Ammon's horn (tissue), 1 donor: ENCODE measurements around the gene TESK2.

Experiments used
- DNase-seq: peaks from one replicate; pipeline ENCODE4 v3.0.0-alpha.2; 2016; ENCODE audit warnings: low spot score

The TESK2 gene

DNA sequence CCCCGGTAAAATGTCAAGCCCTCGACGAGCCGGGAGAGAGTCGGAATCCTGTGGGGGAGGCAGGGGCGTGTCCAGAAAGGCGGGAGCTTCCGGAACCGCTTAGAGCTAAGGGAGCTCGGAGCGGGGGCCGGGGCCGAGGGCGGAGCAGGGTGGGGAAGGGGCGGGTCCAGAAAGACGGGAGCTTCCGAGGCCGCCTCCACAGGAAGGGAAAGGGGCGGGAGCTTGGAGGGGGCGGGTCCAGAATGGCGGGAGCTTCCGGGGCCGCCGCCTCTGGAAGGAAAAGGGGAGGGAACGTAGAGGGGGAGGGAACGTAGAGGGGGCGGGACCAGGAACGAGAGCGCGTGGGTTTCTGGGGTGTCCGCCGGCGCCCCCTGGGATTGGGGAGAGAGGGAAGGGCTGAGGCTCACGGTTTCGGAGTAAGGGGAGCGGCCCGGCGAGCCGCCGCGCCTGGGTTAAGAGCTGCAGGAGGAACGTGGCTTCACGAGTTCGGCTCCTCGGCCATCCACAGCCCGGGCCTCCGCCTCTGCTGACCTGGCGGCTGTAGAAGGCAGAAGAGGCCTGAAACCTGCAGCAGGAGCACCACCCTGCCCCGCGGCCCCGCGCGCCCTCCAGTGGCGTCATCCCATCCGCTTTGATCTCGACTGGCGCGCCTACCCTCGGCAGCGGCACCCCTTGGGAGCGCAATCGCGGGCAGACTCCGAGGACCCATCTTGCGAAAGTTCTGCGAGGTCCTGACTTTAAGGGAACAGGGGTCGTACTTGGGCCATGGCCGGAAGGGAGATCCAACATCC is 187.2 kb downstream of the TESK2 start:
- DNase-seq = peak; percentile 98

DNA sequence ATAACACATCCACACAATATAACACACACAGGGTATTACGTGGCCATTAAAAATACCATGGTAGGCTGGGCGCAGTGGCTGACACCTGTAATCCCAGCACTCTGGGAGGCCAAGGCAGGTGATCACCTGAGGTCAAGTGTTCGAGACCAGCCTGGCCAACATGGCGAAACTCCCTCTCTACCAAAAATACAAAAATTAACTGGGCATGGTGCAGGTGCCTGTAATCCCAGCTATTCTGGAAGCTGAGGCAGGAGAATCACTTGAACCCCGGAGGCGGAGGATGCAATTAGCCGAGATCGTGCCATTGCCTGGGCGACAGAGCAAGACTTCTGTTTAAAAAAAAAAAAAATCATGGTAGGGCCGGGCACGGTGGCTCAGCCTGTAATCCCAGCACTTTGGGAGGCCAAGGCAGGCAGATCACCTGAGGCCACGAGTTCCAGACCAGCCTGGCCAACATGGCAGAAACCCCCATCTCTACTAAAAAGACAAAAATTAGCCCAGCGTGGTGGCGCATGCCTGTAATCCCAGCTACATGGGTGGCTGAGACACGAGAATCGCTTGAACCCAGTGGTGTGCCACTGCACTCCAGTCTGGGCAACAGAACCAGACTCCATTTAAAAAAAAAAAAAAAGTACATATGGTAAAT is 188.3 kb downstream of the TESK2 start:
- DNase-seq = no peak

DNA sequence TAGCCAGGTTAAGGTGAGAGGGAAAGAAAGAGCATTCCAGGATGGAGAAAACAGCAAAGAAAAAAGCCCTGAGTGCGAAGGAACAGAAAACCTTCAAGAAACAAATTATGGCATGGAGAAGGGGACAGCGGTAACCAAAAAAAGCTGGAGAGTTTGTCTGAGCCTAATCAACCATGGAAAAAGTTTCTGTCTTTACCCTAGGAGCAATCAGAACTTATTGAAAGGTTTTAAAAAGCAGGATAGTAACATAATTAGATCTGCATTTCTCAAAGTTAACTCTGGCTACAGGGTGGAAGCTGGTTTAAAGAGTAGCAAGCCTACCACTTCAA is 190.3 kb downstream of the TESK2 start:
- no peak for DNase-seq

DNA sequence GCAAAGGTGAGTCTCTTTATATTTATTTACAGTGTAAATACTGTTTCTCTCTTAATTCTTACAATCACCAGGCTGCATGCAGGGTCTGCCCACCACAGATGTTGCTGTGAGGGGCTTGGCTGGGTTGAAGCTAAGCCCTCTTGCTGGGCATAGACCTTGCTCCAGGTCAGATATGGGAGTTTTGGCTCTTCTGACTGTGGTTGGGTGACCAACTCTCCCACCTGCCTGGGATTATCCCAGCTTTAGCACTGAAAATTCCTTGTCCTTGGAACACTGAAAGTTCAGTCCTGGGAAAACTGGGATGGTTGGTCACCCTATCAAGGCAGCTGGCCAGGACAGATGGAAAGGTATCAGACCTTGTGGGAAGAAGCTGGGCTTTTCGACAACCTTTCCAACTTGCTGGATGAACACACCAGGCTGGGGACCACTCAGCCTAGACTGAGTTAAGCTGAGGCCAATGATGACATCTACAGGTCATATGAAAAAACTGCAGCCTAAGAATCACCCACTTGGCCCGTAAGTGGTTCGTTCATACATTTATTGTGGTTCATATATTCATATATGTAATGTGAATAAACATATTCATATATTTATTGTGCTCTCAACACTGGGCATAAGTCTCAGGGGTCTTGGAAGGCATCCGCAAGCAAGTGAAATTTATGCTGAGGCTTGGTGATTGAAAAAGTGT is 190.8 kb downstream of the TESK2 start:
- DNase-seq = peak; percentile 88

DNA sequence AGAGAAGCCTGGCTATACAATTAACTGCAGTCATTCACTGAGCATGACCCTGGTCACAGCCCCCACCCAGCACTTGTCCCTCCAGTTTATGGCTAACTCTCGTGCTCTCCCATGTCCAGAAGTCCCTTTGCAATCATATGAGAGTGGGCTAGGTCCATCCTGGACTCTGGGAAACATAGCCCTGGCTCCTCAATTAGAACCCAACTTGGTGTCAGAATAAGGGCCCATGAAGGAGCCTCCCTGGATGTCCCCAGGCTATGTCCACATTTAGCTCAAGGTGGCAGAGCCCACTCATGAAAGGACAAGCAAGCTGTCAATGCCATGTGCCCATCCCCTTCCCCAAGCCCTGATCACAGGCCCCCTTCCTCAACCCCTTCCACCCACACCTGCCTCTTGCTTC is 191.7 kb downstream of the TESK2 start:
- no peak for DNase-seq

DNA sequence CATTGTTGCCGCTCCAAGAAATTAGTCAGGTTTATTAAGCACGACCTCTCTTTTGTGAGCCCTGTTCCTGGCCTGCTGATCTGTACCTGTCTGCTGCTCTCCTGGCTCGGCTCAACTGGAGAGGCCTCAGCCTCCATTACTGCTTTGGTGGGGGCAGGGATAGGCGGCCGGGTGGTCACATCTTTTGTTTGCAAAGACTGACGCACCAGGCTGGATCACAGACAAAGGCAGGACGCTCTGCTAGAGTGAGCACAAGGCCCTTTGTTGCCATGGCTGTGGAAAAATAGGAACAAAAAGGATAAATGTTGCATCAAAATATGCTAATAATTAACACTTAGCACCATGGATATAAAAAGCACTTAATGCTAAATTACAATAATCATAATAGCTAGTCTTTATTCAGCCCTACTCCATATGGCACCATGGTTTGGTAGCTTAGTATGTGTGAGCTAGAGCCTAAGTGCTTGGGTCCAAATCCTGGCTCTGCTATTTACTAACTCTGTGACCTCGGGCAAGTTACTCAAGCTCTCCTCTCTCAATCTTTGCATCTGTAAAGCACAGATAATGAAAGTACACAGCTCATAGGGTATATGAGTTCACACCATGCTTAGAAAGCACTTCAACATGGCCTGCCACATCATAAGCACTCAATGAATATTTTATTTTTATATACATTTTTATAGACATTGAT is 193.2 kb downstream of the TESK2 start:
- peak; percentile 41 for DNase-seq
